K562 (cell line): Measurements from ENCODE around the gene PHACTR3. TPM values are rescaled to one million over a fixed set of nuclear protein-coding genes. Genes with fewer than 3 reads are reported as not detected.

ENCODE experiments used
- ATAC-seq: fragments of 200-7000 bp; cut with Tn5 transposase; 3 replicates; pipeline ENCODE4 v1.9.1; 2020; ENCODE audit warnings: moderate library complexity
- BruUV-seq: library from RNA; stranded (reverse); fragments of 400-500 nt; replicated peaks from 2 replicates; lab custom pipeline; 2021; lab: Mats Ljungman, UMichigan
- CTCF ChIA-PET: fragments of 300-600 bp; formaldehyde crosslinking; extraction: SDS; loops from one replicate; lab custom pipeline; 2021; ENCODE audit warnings: low intra/inter-chr PET ratio; lab: Yijun Ruan, JAX
- POLR2A ChIA-PET: fragments of 300-600, 350-650 bp; sonication (Branson Sonifier 250); formaldehyde crosslinking; extraction: SDS; loops from one replicate; lab custom pipeline; 2021; ENCODE audit warnings: antibody characterized with exemption, inconsistent platforms; lab: Yijun Ruan, JAX
- DNase-seq, 4 experiments: peaks; one replicate each; pipeline versions ENCODE4 v3.0.0 to v3.0.0-alpha.2; 2011 to 2018; ENCODE audit warnings: low spot score in 3 of 4, mixed read lengths in 3 of 4; ENCODE audit errors: extremely low read depth in 1 of 4
- FAIRE-seq: peaks from 2 replicates; lab custom pipeline; 2011; peaks lifted over from hg19 to GRCh38; lab: Jason Lieb, UNC
- H2AFZ ChIP-seq: 2 replicates; pipeline ENCODE4 v1.6.0; 2011; ENCODE audit warnings: low read depth, low read length, control low read depth, inconsistent platforms
- H3K27ac ChIP-seq: fragments of 200-600 bp; 3 replicates; pipeline ENCODE4 v1.8.0; 2011; ENCODE audit warnings: low read depth, mild to moderate bottlenecking, control low read depth, inconsistent platforms, low read length, moderate library complexity, mixed read lengths; ENCODE audit errors: extremely low read depth
- H3K27me3 ChIP-seq, 2 experiments: fragments of 300-600 bp in 1 of 2; 2 replicates in 1 of 2; 3 replicates in 1 of 2; pipeline versions ENCODE4 v1.6.0 to v1.8.0; 2011; ENCODE audit warnings: inconsistent platforms in 2 of 2, low read length in 2 of 2, mild to moderate bottlenecking in 1 of 2, mixed read lengths in 1 of 2, moderate library complexity in 1 of 2; ENCODE audit not compliant: control insufficient read depth in 2 of 2, insufficient read depth in 2 of 2
- H3K36me3 ChIP-seq: fragments of 300-600 bp; 3 replicates; pipeline ENCODE4 v1.8.0; 2011; ENCODE audit warnings: mild to moderate bottlenecking, low read length, inconsistent platforms; ENCODE audit not compliant: control insufficient read depth, insufficient read depth
- H3K4me1 ChIP-seq, 2 experiments: fragments of 200-600 bp in 1 of 2; replicated peaks in 1 of 2; 2 replicates in 1 of 2; 3 replicates in 1 of 2; pipeline versions ENCODE4 v1.5.1 to v1.8.0; 2011; ENCODE audit warnings: inconsistent platforms in 2 of 2, low read length in 2 of 2, mild to moderate bottlenecking in 1 of 2, mixed read lengths in 1 of 2, moderate library complexity in 1 of 2; ENCODE audit not compliant: control insufficient read depth in 2 of 2, insufficient read depth in 2 of 2
- H3K4me2 ChIP-seq: 2 replicates; pipeline ENCODE4 v1.6.1; 2011; ENCODE audit warnings: low read length, control low read depth, inconsistent platforms, mixed read lengths; ENCODE audit not compliant: insufficient read depth
- H3K4me3 ChIP-seq: fragments of 200-600 bp; sonication (generic), shearing (Covaris generic); 2 replicates; pipeline ENCODE4 v1.5.1; 2016; ENCODE audit warnings: control low read depth, inconsistent platforms
- H3K79me2 ChIP-seq: fragments of 200-600 bp; 3 replicates; pipeline ENCODE4 v1.8.0; 2011; ENCODE audit warnings: low read length, inconsistent platforms; ENCODE audit not compliant: control insufficient read depth, insufficient read depth
- H3K9ac ChIP-seq, 2 experiments: 2 replicates each; pipeline versions ENCODE4 v1.6.0 to v1.6.1; 2011; ENCODE audit warnings: low read depth in 2 of 2, low read length in 2 of 2, control low read depth in 1 of 2, inconsistent platforms in 1 of 2, mild to moderate bottlenecking in 1 of 2, mixed read lengths in 1 of 2; ENCODE audit not compliant: insufficient read depth in 1 of 2
- H3K9me1 ChIP-seq: one replicate; pipeline ENCODE4 v1.6.0; 2011; ENCODE audit warnings: inconsistent platforms, mild to moderate bottlenecking, low read length, moderate library complexity; ENCODE audit not compliant: control insufficient read depth, insufficient read depth
- H3K9me3 ChIP-seq: replicated peaks from 2 replicates; pipeline ENCODE4 v1.5.1; 2011; ENCODE audit warnings: low read depth, low read length, inconsistent platforms; ENCODE audit not compliant: control insufficient read depth, insufficient read depth
- H4K20me1 ChIP-seq: replicated peaks from 2 replicates; pipeline ENCODE4 v1.6.1; 2011; ENCODE audit warnings: low read length, inconsistent platforms, mixed read lengths; ENCODE audit not compliant: control insufficient read depth, insufficient read depth
- BRD4 ChIP-seq: fragments of 200-600 bp; sonication (generic); IDR thresholded peaks from 2 replicates; pipeline ENCODE4 v1.6.1; 2017; ENCODE audit warnings: inconsistent platforms
- PCBP1 ChIP-seq: fragments of 200-400 bp; formaldehyde crosslinking; IDR thresholded peaks from 2 replicates; pipeline ENCODE4 v1.6.1; 2018; ENCODE audit warnings: mild to moderate bottlenecking, low read depth, low read length; ENCODE audit not compliant: poor library complexity, severe bottlenecking
- POLR2AphosphoS2 ChIP-seq: IDR thresholded peaks from 2 replicates; pipeline ENCODE4 v1.6.1; 2012; ENCODE audit warnings: low read length, improper control_type of control experiment
- POU5F1 ChIP-seq: fragments of 150-350 bp; IDR thresholded peaks from 2 replicates; pipeline ENCODE4 v1.6.1; 2014; ENCODE audit warnings: borderline replicate concordance, low read length, low read depth, mild to moderate bottlenecking; ENCODE audit not compliant: partially characterized antibody
- ZBTB17 ChIP-seq: fragments of 450-650 bp; formaldehyde crosslinking; IDR thresholded peaks from 2 replicates; pipeline ENCODE4 v1.4.0; 2020; ENCODE audit warnings: mild to moderate bottlenecking
- ZNF133 ChIP-seq: fragments of 250-450 bp; sonication (Bioruptor Pico); IDR thresholded peaks from 2 replicates; pipeline ENCODE4 v1.4.0; 2020; ENCODE audit warnings: mild to moderate bottlenecking
- ZNF217 ChIP-seq: sonication (generic); formaldehyde crosslinking; IDR thresholded peaks from 2 replicates; pipeline ENCODE4 v1.8.0; 2022; ENCODE audit warnings: mild to moderate bottlenecking, missing genetic modification reagents
- ZNF239 ChIP-seq: fragments of 250-450 bp; sonication (Bioruptor Pico); IDR thresholded peaks from 2 replicates; pipeline ENCODE4 v1.4.0; 2020; ENCODE audit warnings: mild to moderate bottlenecking
- WGBS: fragments of 100-300 bp; shearing (Covaris generic); methylation state at CpG from one replicate; pipeline ENCODE4 v1.1.6; 2016; ENCODE audit warnings: low coverage, mixed read lengths; ENCODE audit not compliant: insufficient coverage; ENCODE audit errors: missing lambda C conversion rate; 5-methylcytosine and 5-hydroxymethylcytosine counted together
- in situ Hi-C: fragments of 300-500 bp; cut with MboI; formaldehyde crosslinking; loops from 4 replicates; pipeline ENCODE4 v1.15.0; 2018; ENCODE audit warnings: inconsistent platforms, mixed read lengths
- intact Hi-C: fragments of 100-400 bp; cut with micrococcal nuclease; formaldehyde crosslinking; loops from 2 replicates; pipeline ENCODE4 v1.14.2; 2022
- polyA plus RNA-seq, 8 experiments: library from polyadenylated mRNA; depleted of rRNA in 4 of 8; stranded (reverse) in 5 of 8; unstranded in 3 of 8; fragments of >200 nt; fragmentation: Nextera tagmentation in 2 of 8; fragmentation: Illumina TruSeq in 1 of 8; extraction: Ambion mirVana in 2 of 8; extraction: Trizol in 1 of 8; gene quantifications; 2 replicates each; pipeline versions ENCODE4 v1.2.1 to v1.2.3, GENCODE V29; 2011 to 2014; ENCODE audit warnings: inconsistent platforms in 1 of 8, missing spikeins in 1 of 8
- total RNA-seq, 7 experiments: library from RNA; depleted of rRNA in 6 of 7; stranded (reverse); fragments of >200 nt in 6 of 7; fragmentation: Illumina TruSeq in 2 of 7; extraction: Trizol in 2 of 7; gene quantifications; 2 replicates each; pipeline versions ENCODE4 v1.2.1 to v1.2.3, GENCODE V29; 2011 to 2021; ENCODE audit warnings: low replicate concordance in 1 of 7

Gene PHACTR3
- total and polyA plus RNA-seq, 9 of the 15 experiments (the other 6 are each of a cell fraction or from before 2014, with no cell fraction given), result not detected

DNA sequence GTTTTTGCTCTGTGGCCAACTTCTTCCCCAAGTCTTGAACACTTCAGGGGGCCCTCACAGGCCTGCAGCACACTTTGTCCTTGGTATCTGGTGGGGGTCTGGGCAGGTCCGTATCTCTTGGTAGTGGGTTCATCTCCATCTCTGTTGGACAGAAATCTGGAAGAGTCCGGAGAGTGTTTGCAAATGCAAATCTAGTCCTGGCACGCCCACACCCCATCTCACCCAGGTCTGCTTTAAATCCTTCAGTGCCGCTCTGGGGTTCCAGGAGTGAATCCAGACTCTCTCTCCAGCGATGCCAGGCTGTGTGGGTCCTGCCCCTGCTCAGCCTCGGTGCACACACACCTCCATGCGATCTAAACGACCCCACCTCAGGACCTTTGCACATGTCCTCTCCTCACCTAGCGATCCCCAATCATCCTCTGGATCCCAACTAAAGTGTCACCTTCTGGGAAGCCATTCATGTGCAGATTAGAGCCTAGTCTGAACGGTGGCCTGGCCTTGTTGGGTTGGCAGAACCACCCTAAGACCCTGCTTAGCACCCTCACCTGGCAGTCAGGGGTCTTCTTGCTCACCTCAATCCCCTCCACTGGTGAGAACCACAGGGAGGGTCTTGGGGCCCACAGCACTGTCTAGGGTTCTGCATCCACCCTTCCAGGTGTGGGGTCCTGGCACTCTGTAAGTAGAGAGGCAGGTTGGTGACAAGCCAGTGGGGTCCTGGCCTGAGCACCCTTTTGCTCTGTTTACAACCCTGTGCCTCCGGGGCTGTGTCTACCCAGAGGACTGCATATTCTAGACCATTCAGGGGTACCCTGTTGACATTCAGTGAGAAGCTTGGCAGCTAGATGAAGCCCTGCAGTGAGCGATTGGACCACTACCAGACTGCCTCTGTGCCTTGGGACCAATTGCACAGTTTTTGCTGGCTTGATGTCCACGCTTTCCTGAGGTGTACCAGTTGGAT lies 228.3 kb downstream of the PHACTR3 start:
- Histone ChIP-seq H4K20me1 (no peaks in the 10 kb centered on the region), H2AFZ (no peak overlapping the region), H3K9me3 (no peaks in the 10 kb centered on the region), H3K27me3 (peaks cover 0 to 17% of the 10 kb centered on the region in 2 experiments; a peak in 3 of 5 replicates), H3K9me1 (no peaks in the 10 kb centered on the region), H3K4me2 (no peak overlapping the region), H3K36me3 (no peaks in the 10 kb centered on the region), H3K27ac (no peak overlapping the region), H3K4me3 (no peak overlapping the region), H3K4me1 (no peaks in the 10 kb centered on the region), H3K79me2 (no peaks in the 10 kb centered on the region), H3K9ac (no peak overlapping the region)
- FAIRE-seq (no peak), DNase-seq (no peak), ATAC-seq (no peak)
- intact Hi-C loops (no loop called here), in situ Hi-C loops (no loop called here)
- BruUV-seq, result no TSS peak
- CTCF ChIA-PET, result interaction anchor here (0.7 kb wide), 1 partner anchor 12 kb away, joined by 3 read pairs; no protein-coding TSS in a partner anchor
- POLR2A ChIA-PET, result no interaction called here
- 0% methylated on average over 12 of the region's 13 CpGs for WGBS
- TF ChIP-seq ZNF133 (CRISPR knock-in tag) (no peak), POU5F1 (no peak), BRD4 (no peak), ZNF217 (CRISPR knock-in tag) (no peak), POLR2AphosphoS2 (no peak), PCBP1 (no peak), ZBTB17 (no peak), ZNF239 (no peak)
